HCT116 (cell line): ENCODE results near the gene ZFP36. TPM values are rescaled to one million over a fixed set of nuclear protein-coding genes. Genes with fewer than 3 reads are reported as not detected.

Source experiments
- ATAC-seq: fragments of 200-7000 bp; cut with Tn5 transposase; 2 replicates; pipeline ENCODE4 v1.9.1; 2020; ENCODE audit warnings: mild to moderate bottlenecking, moderate library complexity
- BruUV-seq: library from RNA; stranded (reverse); fragments of 400-500 nt; replicated peaks from 2 replicates; lab custom pipeline; 2021; lab: Mats Ljungman, UMichigan
- CTCF ChIA-PET: fragments of 300-600 bp; sonication (Branson Sonifier 250); formaldehyde crosslinking; loops from one replicate; lab custom pipeline; 2021; ENCODE audit warnings: antibody characterized with exemption; lab: Charles Lee
- POLR2A ChIA-PET: fragments of 300-600, 350-600 bp; sonication (Branson Sonifier 250); formaldehyde crosslinking; loops from one replicate; lab custom pipeline; 2021; ENCODE audit warnings: antibody characterized with exemption; lab: Charles Lee
- RAD21 ChIA-PET, 2 experiments: fragments of 300-600 bp; sonication (Branson Sonifier 250); formaldehyde crosslinking; loops; one replicate each; lab custom pipeline; 2023; ENCODE audit warnings: low total read pairs in 2 of 2; ENCODE audit not compliant: uncharacterized antibody in 2 of 2, unreplicated experiment in 2 of 2, low non-redundant PET in 1 of 2; lab: Charles Lee
- DNase-seq: peaks from one replicate; pipeline ENCODE4 v3.0.0-alpha.2; 2010; ENCODE audit warnings: low read depth, low spot score
- H2AFZ ChIP-seq: fragments of 200-600 bp; shearing (Covaris generic), sonication (generic); 2 replicates; pipeline ENCODE4 v1.6.1; 2017; ENCODE audit warnings: low read depth, mixed run types, mixed read lengths, antibody characterized with exemption, low read length; ENCODE audit not compliant: poor library complexity, severe bottlenecking
- H3K27ac ChIP-seq: 2 replicates; pipeline ENCODE4 v1.5.1; 2012; ENCODE audit warnings: low read depth, low read length
- H3K27me3 ChIP-seq: fragments of 200-600 bp; sonication (generic); 2 replicates; pipeline ENCODE4 v1.6.1; 2016; ENCODE audit warnings: mixed run types, low read length, mixed read lengths; ENCODE audit not compliant: insufficient read depth
- H3K36me3 ChIP-seq, 2 experiments: fragments of 200-500 bp in 1 of 2; fragments of 200-600 bp in 1 of 2; sonication (Bioruptor generic) in 1 of 2; sonication (generic) in 1 of 2; 2 replicates each; pipeline versions ENCODE4 v1.5.1 to v1.6.1; 2014 to 2016; ENCODE audit warnings: low read length in 2 of 2, inconsistent platforms in 1 of 2, mixed read lengths in 1 of 2, mixed run types in 1 of 2; ENCODE audit not compliant: insufficient read depth in 2 of 2, control insufficient read depth in 1 of 2
- H3K4me1 ChIP-seq, 2 experiments: fragments of 200-600 bp in 1 of 2; sonication (generic) in 1 of 2; 2 replicates each; pipeline versions ENCODE4 v1.5.1 to v1.6.1; 2012 to 2017; ENCODE audit warnings: low read length in 2 of 2, inconsistent platforms in 1 of 2, mild to moderate bottlenecking in 1 of 2, mixed read lengths in 1 of 2, mixed run types in 1 of 2, moderate library complexity in 1 of 2; ENCODE audit not compliant: insufficient read depth in 2 of 2, control insufficient read depth in 1 of 2
- H3K4me2 ChIP-seq: fragments of 200-600 bp; sonication (generic); 2 replicates; pipeline ENCODE4 v1.6.1; 2017; ENCODE audit warnings: mixed run types, low read length, mixed read lengths
- H3K4me3 ChIP-seq, 2 experiments: fragments of 200-600 bp in 1 of 2; sonication (generic) in 1 of 2; replicated peaks in 1 of 2; 2 replicates each; pipeline ENCODE4 v1.5.1; 2011 to 2016; ENCODE audit warnings: low read length in 2 of 2, control low read depth in 1 of 2, low read depth in 1 of 2, mild to moderate bottlenecking in 1 of 2, mixed read lengths in 1 of 2, mixed run types in 1 of 2
- H3K79me2 ChIP-seq: fragments of 200-600 bp; sonication (generic); 2 replicates; pipeline ENCODE4 v1.6.1; 2017; ENCODE audit warnings: mild to moderate bottlenecking, mixed run types, low read length, moderate library complexity, mixed read lengths; ENCODE audit not compliant: insufficient read depth
- H3K9ac ChIP-seq: fragments of 200-600 bp; sonication (generic); 2 replicates; pipeline ENCODE4 v1.6.1; 2016; ENCODE audit warnings: low read length, mixed read lengths
- H3K9me2 ChIP-seq: fragments of 200-600 bp; sonication (generic), shearing (Covaris generic); 2 replicates; pipeline ENCODE4 v1.6.1; 2017; ENCODE audit warnings: mixed run types, mild to moderate bottlenecking, moderate library complexity; ENCODE audit not compliant: insufficient read depth
- H3K9me3 ChIP-seq, 2 experiments: fragments of 200-500 bp in 1 of 2; fragments of 200-600 bp in 1 of 2; sonication (Bioruptor generic) in 1 of 2; sonication (generic) in 1 of 2; 2 replicates each; pipeline ENCODE4 v1.6.1; 2014 to 2017; ENCODE audit warnings: low read length in 2 of 2, mixed read lengths in 2 of 2, inconsistent platforms in 1 of 2, low read depth in 1 of 2, mild to moderate bottlenecking in 1 of 2, mixed run types in 1 of 2, moderate library complexity in 1 of 2; ENCODE audit not compliant: control insufficient read depth in 1 of 2, insufficient read depth in 1 of 2
- H4K20me1 ChIP-seq: fragments of 200-600 bp; sonication (generic), shearing (Covaris generic); 2 replicates; pipeline ENCODE4 v1.6.1; 2017; ENCODE audit warnings: mixed run types, mild to moderate bottlenecking, moderate library complexity; ENCODE audit not compliant: insufficient read depth
- ATF3 ChIP-seq: IDR thresholded peaks from 2 replicates; pipeline ENCODE4 v1.6.1; 2012
- CTCF ChIP-seq, 3 experiments: fragments of 200-600 bp in 1 of 3; sonication (generic) in 1 of 3; IDR thresholded peaks in 2 of 3; conservative IDR thresholded peaks in 1 of 3; 2 replicates each; pipeline ENCODE4 v1.5.1; 2012 to 2017; ENCODE audit warnings: low read depth in 2 of 3, low read length in 2 of 3, antibody characterized with exemption in 1 of 3, borderline replicate concordance in 1 of 3, control low read depth in 1 of 3, mild to moderate bottlenecking in 1 of 3, mixed read lengths in 1 of 3, mixed run types in 1 of 3, moderate library complexity in 1 of 3; ENCODE audit not compliant: insufficient read depth in 1 of 3
- POLR2AphosphoS5 ChIP-seq: IDR thresholded peaks from 2 replicates; pipeline ENCODE4 v1.6.1; 2011; ENCODE audit warnings: mild to moderate bottlenecking, low read depth, low read length, moderate library complexity
- intact Hi-C: fragments of 100-400 bp; cut with micrococcal nuclease; formaldehyde crosslinking; loops from 2 replicates; pipeline ENCODE4 v1.10.0; 2022
- total RNA-seq: library from RNA; stranded (reverse); gene quantifications from one replicate; pipeline ENCODE4 v1.2.1, GENCODE V29; 2021; ENCODE audit not compliant: unreplicated experiment

The ZFP36 gene
- total RNA-seq, 1 experiment from 2014 or later, result 131 TPM

- POLR2A ChIA-PET, result interaction anchor here (1.0 to 3.5 kb wide), 5 partner anchors 10 to 43 kb away, joined by 5 to 57 read pairs (median 35); partner anchors contain the start of genes PLEKHG2, RPS16 and ZFP36
- TF ChIP-seq POLR2AphosphoS5, result peak; percentile 72
- TF ChIP-seq CTCF (IDR thresholded peaks at IDR 0.05 in 2 of 3, conservative IDR thresholded peaks at IDR 0.05 in 1 of 3; ENCODE audit: borderline replicate concordance in 1 of 3, insufficient read depth in 1 of 3, low read depth in 2 of 3, low read length in 2 of 3), result peak in 2 of 3 experiments; percentile 91 to 98; a peak in 4 of 6 replicates
- TF ChIP-seq ATF3, result no peak
- DNase-seq (peak; percentile 72), ATAC-seq (peak; percentile 74)
- no peaks in the 10 kb centered on the region for H4K20me1 ChIP-seq
- intact Hi-C loops, result loop anchor here (1.0 kb wide), 1 partner anchor 14 kb away; no protein-coding TSS in a partner anchor
- H3K4me3 ChIP-seq, result peak overlapping the region in 1 of 2 experiments; percentile 3; a peak in 2 of 4 replicates
- no peaks in the 10 kb centered on the region for H3K27me3 ChIP-seq
- H3K27ac ChIP-seq, result peak overlapping the region; percentile 91
- RAD21 ChIA-PET, result interaction anchor here (0.9 to 3.2 kb wide), 4 partner anchors 9 to 14 kb away, joined by 3 to 21 read pairs (median 9); partner anchors contain the start of genes PLEKHG2 (in 2 of the 2) and ZFP36 (in 1 of the 2)
- no peaks in the 10 kb centered on the region for H3K9me3 ChIP-seq
- no peaks in the 10 kb centered on the region for H3K9me2 ChIP-seq
- no peak overlapping the region for H2AFZ ChIP-seq
- CTCF ChIA-PET, result interaction anchor here (0.5 to 3.0 kb wide), 13 partner anchors 9 to 277 kb away, joined by 3 to 51 read pairs (median 5); partner anchors contain the start of genes EID2B, PLEKHG2 and ZFP36
- peak overlapping the region; percentile 77 for H3K4me2 ChIP-seq
- peaks cover 4 to 7% of the 10 kb centered on the region in 2 experiments; a peak in 2 of 4 replicates for H3K36me3 ChIP-seq
- H3K79me2 ChIP-seq, result peaks cover 8% of the 10 kb centered on the region
- H3K4me1 ChIP-seq, result peaks cover 36 to 58% of the 10 kb centered on the region in 2 experiments
- BruUV-seq, result no TSS peak
- peak overlapping the region; percentile 73 for H3K9ac ChIP-seq
These were observed 9.0 kb upstream of the ZFP36 start for GRCh38 chr19:39397360-39398296.
